Prostate gland (tissue), 2 donors: ENCODE measurements around the gene NOTO. TPM values are rescaled to one million over a fixed set of nuclear protein-coding genes. Genes with fewer than 3 reads are reported as not detected.
"Not testable (repeated sequence)": the region's sequence is repeated elsewhere in the genome, so short reads cannot be mapped to it uniquely, and the experiment has no call there.

Experiments
- DNase-seq: peaks from one replicate; pipeline ENCODE4 v3.0.0-alpha.2; 2019; ENCODE audit warnings: low spot score
- H3K27ac ChIP-seq, 2 donors: fragments of 200-600 bp; sonication (generic); 2 replicates each; pipeline ENCODE4 v1.5.1; 2017 to 2019
- H3K27me3 ChIP-seq: fragments of 200-600 bp; sonication (generic); replicated peaks from 2 replicates; pipeline ENCODE4 v1.5.1; 2019; ENCODE audit not compliant: insufficient read depth
- H3K36me3 ChIP-seq, 2 donors: fragments of 200-600 bp; sonication (generic); 1 replicate in 1 of 2; 2 replicates in 1 of 2; pipeline versions ENCODE4 v1.5.1 to v1.8.1; 2017 to 2019
- H3K4me1 ChIP-seq: fragments of 200-600 bp; sonication (generic); replicated peaks from 2 replicates; pipeline ENCODE4 v1.5.1; 2019
- H3K4me3 ChIP-seq, 2 donors: fragments of 200-600 bp; sonication (generic); 2 replicates each; pipeline ENCODE4 v1.5.1; 2017 to 2019
- H3K9me3 ChIP-seq: fragments of 200-600 bp; sonication (generic); 2 replicates; pipeline ENCODE4 v1.5.1; 2017
- CTCF ChIP-seq, 4 experiments: fragments of 200-600 bp in 2 of 4; fragments of 450-650 bp in 2 of 4; sonication (generic) in 2 of 4; IDR thresholded peaks; 1 replicate in 3 of 4; 2 replicates in 1 of 4; pipeline ENCODE4 v1.5.1; 2016 to 2019; ENCODE audit warnings: antibody characterized with exemption in 4 of 4, mild to moderate bottlenecking in 2 of 4, moderate library complexity in 2 of 4
- POLR2A ChIP-seq: fragments of 450-650 bp; IDR thresholded peaks from one replicate; pipeline ENCODE4 v1.6.1; 2016; ENCODE audit warnings: antibody characterized with exemption, mild to moderate bottlenecking
- POLR2AphosphoS5 ChIP-seq: sonication (generic); formaldehyde crosslinking; IDR thresholded peaks from one replicate; pipeline ENCODE4 v1.6.1; 2017; ENCODE audit warnings: antibody characterized with exemption
- WGBS: methylation state at CpG from one replicate; pipeline ENCODE4 v1.1.5; 2018; 5-methylcytosine and 5-hydroxymethylcytosine counted together
- intact Hi-C: fragments of 100-400 bp; cut with DNase I; formaldehyde crosslinking; loops from one replicate; pipeline ENCODE4 v1.14.2; 2022
- total RNA-seq, 2 donors: library from RNA; depleted of rRNA; stranded (reverse); fragments of >200 nt; gene quantifications; one replicate each; pipeline ENCODE4 v1.1.0, GENCODE V29; 2016

Gene NOTO
- total RNA-seq, 2 donors from 2014 or later, result not detected

- not testable (repeated sequence) for H3K27me3 ChIP-seq, H3K4me1 ChIP-seq, H3K4me3 ChIP-seq, H3K27ac ChIP-seq, H3K36me3 ChIP-seq, DNase-seq, H3K9me3 ChIP-seq
- intact Hi-C loops, result loop anchor here (10.0 kb wide), 1 partner anchor 396 kb away; no protein-coding TSS in a partner anchor
- WGBS, result 49% methylated on average over 7 of the region's 7 CpGs
Measured at GRCh38 chr2:73170341-73170740, 32.0 kb upstream of the NOTO start.

- no peak for DNase-seq
- H3K27me3 ChIP-seq, result no peaks in the 10 kb centered on the region
- no peaks in the 10 kb centered on the region for H3K36me3 ChIP-seq
- peaks cover 9% of the 10 kb centered on the region for H3K4me1 ChIP-seq
- no peak overlapping the region for H3K4me3 ChIP-seq
- 92% methylated on average over 6 of the region's 6 CpGs for WGBS
- no peaks in the 10 kb centered on the region for H3K9me3 ChIP-seq
- TF ChIP-seq POLR2A, result no peak
- TF ChIP-seq POLR2AphosphoS5, result no peak
- TF ChIP-seq CTCF (IDR thresholded peaks at IDR 0.05), result no peak
- intact Hi-C loops, result loop anchor here (10.0 kb wide), 1 partner anchor 398 kb away; no protein-coding TSS in a partner anchor
- H3K27ac ChIP-seq, result no peak overlapping the region
Measured at GRCh38 chr2:73172963-73173362, 29.4 kb upstream of the NOTO start.

GRCh38 chr2:73173781-73174180 lies 28.6 kb upstream of the NOTO start:
- H3K27ac ChIP-seq, result no peak overlapping the region
- DNase-seq, result no peak
- 95% methylated on average over 7 of the region's 7 CpGs for WGBS
- H3K4me1 ChIP-seq, result peaks cover 9% of the 10 kb centered on the region
- no peaks in the 10 kb centered on the region for H3K27me3 ChIP-seq
- intact Hi-C loops, result loop anchor here (10.0 kb wide), 1 partner anchor 399 kb away; no protein-coding TSS in a partner anchor
- no peak for TF ChIP-seq POLR2A
- TF ChIP-seq CTCF (IDR thresholded peaks at IDR 0.05), result no peak
- no peak for TF ChIP-seq POLR2AphosphoS5
- no peak overlapping the region for H3K4me3 ChIP-seq
- no peaks in the 10 kb centered on the region for H3K36me3 ChIP-seq
- H3K9me3 ChIP-seq, result no peaks in the 10 kb centered on the region

- WGBS, result 93% methylated on average over 10 of the region's 10 CpGs
- TF ChIP-seq CTCF (IDR thresholded peaks at IDR 0.05) (no peak), POLR2AphosphoS5 (no peak), POLR2A (no peak)
- Histone ChIP-seq H3K4me3 (no peak overlapping the region), H3K36me3 (no peaks in the 10 kb centered on the region), H3K4me1 (peaks cover 9% of the 10 kb centered on the region), H3K9me3 (no peaks in the 10 kb centered on the region), H3K27ac (no peak overlapping the region), H3K27me3 (no peaks in the 10 kb centered on the region)
- DNase-seq, result no peak
- intact Hi-C loops, result loop anchor here (10.0 kb wide), 1 partner anchor 399 kb away; no protein-coding TSS in a partner anchor
Measured at GRCh38 chr2:73174244-73174643, 28.1 kb upstream of the NOTO start.

GRCh38 chr2:73174941-73175662 lies 27.3 kb upstream of the NOTO start:
- no peaks in the 10 kb centered on the region for H3K36me3 ChIP-seq

More at GRCh38 chr2:73174941-73175662, 27.3 kb upstream of the NOTO start:
- Histone ChIP-seq H3K9me3 (no peaks in the 10 kb centered on the region), H3K27ac (no peak overlapping the region), H3K4me3 (peak overlapping the region; percentile 11 to 26), H3K27me3 (no peaks in the 10 kb centered on the region), H3K4me1 (peaks cover 9% of the 10 kb centered on the region)
- no peak for DNase-seq
- no peak for TF ChIP-seq POLR2AphosphoS5
- TF ChIP-seq CTCF (IDR thresholded peaks at IDR 0.05), result no peak
- TF ChIP-seq POLR2A, result no peak
- intact Hi-C loops, result loop anchor here (5.0 to 10.0 kb wide), 3 partner anchors 88 to 400 kb away; no protein-coding TSS in a partner anchor
- 29% methylated on average over 25 of the region's 25 CpGs for WGBS
